HCT116 (cell line): ENCODE results near the gene LAMP5. TPM values are rescaled to one million over a fixed set of nuclear protein-coding genes. Genes with fewer than 3 reads are reported as not detected.

ENCODE experiments used
- ATAC-seq: fragments of 200-7000 bp; cut with Tn5 transposase; 2 replicates; pipeline ENCODE4 v1.9.1; 2020; ENCODE audit warnings: mild to moderate bottlenecking, moderate library complexity
- BruUV-seq: library from RNA; stranded (reverse); fragments of 400-500 nt; replicated peaks from 2 replicates; lab custom pipeline; 2021; lab: Mats Ljungman, UMichigan
- CTCF ChIA-PET: fragments of 300-600 bp; sonication (Branson Sonifier 250); formaldehyde crosslinking; loops from one replicate; lab custom pipeline; 2021; ENCODE audit warnings: antibody characterized with exemption; lab: Charles Lee
- POLR2A ChIA-PET: fragments of 300-600, 350-600 bp; sonication (Branson Sonifier 250); formaldehyde crosslinking; loops from one replicate; lab custom pipeline; 2021; ENCODE audit warnings: antibody characterized with exemption; lab: Charles Lee
- RAD21 ChIA-PET, 2 experiments: fragments of 300-600 bp; sonication (Branson Sonifier 250); formaldehyde crosslinking; loops; one replicate each; lab custom pipeline; 2023; ENCODE audit warnings: low total read pairs in 2 of 2; ENCODE audit not compliant: uncharacterized antibody in 2 of 2, unreplicated experiment in 2 of 2, low non-redundant PET in 1 of 2; lab: Charles Lee
- DNase-seq: peaks from one replicate; pipeline ENCODE4 v3.0.0-alpha.2; 2010; ENCODE audit warnings: low read depth, low spot score
- H2AFZ ChIP-seq: fragments of 200-600 bp; shearing (Covaris generic), sonication (generic); 2 replicates; pipeline ENCODE4 v1.6.1; 2017; ENCODE audit warnings: low read depth, mixed run types, mixed read lengths, antibody characterized with exemption, low read length; ENCODE audit not compliant: poor library complexity, severe bottlenecking
- H3K27ac ChIP-seq: 2 replicates; pipeline ENCODE4 v1.5.1; 2012; ENCODE audit warnings: low read depth, low read length
- H3K27me3 ChIP-seq: fragments of 200-600 bp; sonication (generic); 2 replicates; pipeline ENCODE4 v1.6.1; 2016; ENCODE audit warnings: mixed run types, low read length, mixed read lengths; ENCODE audit not compliant: insufficient read depth
- H3K36me3 ChIP-seq, 2 experiments: fragments of 200-500 bp in 1 of 2; fragments of 200-600 bp in 1 of 2; sonication (Bioruptor generic) in 1 of 2; sonication (generic) in 1 of 2; 2 replicates each; pipeline versions ENCODE4 v1.5.1 to v1.6.1; 2014 to 2016; ENCODE audit warnings: low read length in 2 of 2, inconsistent platforms in 1 of 2, mixed read lengths in 1 of 2, mixed run types in 1 of 2; ENCODE audit not compliant: insufficient read depth in 2 of 2, control insufficient read depth in 1 of 2
- H3K4me1 ChIP-seq, 2 experiments: fragments of 200-600 bp in 1 of 2; sonication (generic) in 1 of 2; 2 replicates each; pipeline versions ENCODE4 v1.5.1 to v1.6.1; 2012 to 2017; ENCODE audit warnings: low read length in 2 of 2, inconsistent platforms in 1 of 2, mild to moderate bottlenecking in 1 of 2, mixed read lengths in 1 of 2, mixed run types in 1 of 2, moderate library complexity in 1 of 2; ENCODE audit not compliant: insufficient read depth in 2 of 2, control insufficient read depth in 1 of 2
- H3K4me2 ChIP-seq: fragments of 200-600 bp; sonication (generic); 2 replicates; pipeline ENCODE4 v1.6.1; 2017; ENCODE audit warnings: mixed run types, low read length, mixed read lengths
- H3K4me3 ChIP-seq, 2 experiments: fragments of 200-600 bp in 1 of 2; sonication (generic) in 1 of 2; replicated peaks in 1 of 2; 2 replicates each; pipeline ENCODE4 v1.5.1; 2011 to 2016; ENCODE audit warnings: low read length in 2 of 2, control low read depth in 1 of 2, low read depth in 1 of 2, mild to moderate bottlenecking in 1 of 2, mixed read lengths in 1 of 2, mixed run types in 1 of 2
- H3K79me2 ChIP-seq: fragments of 200-600 bp; sonication (generic); 2 replicates; pipeline ENCODE4 v1.6.1; 2017; ENCODE audit warnings: mild to moderate bottlenecking, mixed run types, low read length, moderate library complexity, mixed read lengths; ENCODE audit not compliant: insufficient read depth
- H3K9ac ChIP-seq: fragments of 200-600 bp; sonication (generic); 2 replicates; pipeline ENCODE4 v1.6.1; 2016; ENCODE audit warnings: low read length, mixed read lengths
- H3K9me2 ChIP-seq: fragments of 200-600 bp; sonication (generic), shearing (Covaris generic); 2 replicates; pipeline ENCODE4 v1.6.1; 2017; ENCODE audit warnings: mixed run types, mild to moderate bottlenecking, moderate library complexity; ENCODE audit not compliant: insufficient read depth
- H3K9me3 ChIP-seq, 2 experiments: fragments of 200-500 bp in 1 of 2; fragments of 200-600 bp in 1 of 2; sonication (Bioruptor generic) in 1 of 2; sonication (generic) in 1 of 2; 2 replicates each; pipeline ENCODE4 v1.6.1; 2014 to 2017; ENCODE audit warnings: low read length in 2 of 2, mixed read lengths in 2 of 2, inconsistent platforms in 1 of 2, low read depth in 1 of 2, mild to moderate bottlenecking in 1 of 2, mixed run types in 1 of 2, moderate library complexity in 1 of 2; ENCODE audit not compliant: control insufficient read depth in 1 of 2, insufficient read depth in 1 of 2
- H4K20me1 ChIP-seq: fragments of 200-600 bp; sonication (generic), shearing (Covaris generic); 2 replicates; pipeline ENCODE4 v1.6.1; 2017; ENCODE audit warnings: mixed run types, mild to moderate bottlenecking, moderate library complexity; ENCODE audit not compliant: insufficient read depth
- CBX3 ChIP-seq: IDR thresholded peaks from 2 replicates; pipeline ENCODE4 v1.6.1; 2012; ENCODE audit warnings: low read depth
- CEBPB ChIP-seq: IDR thresholded peaks from 2 replicates; pipeline ENCODE4 v1.6.1; 2012; ENCODE audit warnings: low read depth
- EGR1 ChIP-seq: IDR thresholded peaks from 2 replicates; pipeline ENCODE4 v1.6.1; 2012; ENCODE audit warnings: low read depth
- ELF1 ChIP-seq: IDR thresholded peaks from 2 replicates; pipeline ENCODE4 v1.6.1; 2012; ENCODE audit warnings: low read depth, borderline replicate concordance
- EZH2phosphoT487 ChIP-seq: fragments of 200-600 bp; IDR thresholded peaks from 2 replicates; pipeline ENCODE4 v1.6.1; 2018; ENCODE audit warnings: antibody characterized with exemption, borderline replicate concordance
- FOSL1 ChIP-seq: IDR thresholded peaks from 2 replicates; pipeline ENCODE4 v1.6.1; 2012; ENCODE audit warnings: low read depth
- POLR2AphosphoS5 ChIP-seq: IDR thresholded peaks from 2 replicates; pipeline ENCODE4 v1.6.1; 2011; ENCODE audit warnings: mild to moderate bottlenecking, low read depth, low read length, moderate library complexity
- RAD21 ChIP-seq: IDR thresholded peaks from 2 replicates; pipeline ENCODE4 v1.6.1; 2012; ENCODE audit warnings: low read depth, mild to moderate bottlenecking
- REST ChIP-seq: IDR thresholded peaks from 2 replicates; pipeline ENCODE4 v1.6.1; 2012; ENCODE audit warnings: low read depth
- SIN3A ChIP-seq: IDR thresholded peaks from 2 replicates; pipeline ENCODE4 v1.6.1; 2012; ENCODE audit warnings: low read depth
- SP1 ChIP-seq: IDR thresholded peaks from 2 replicates; pipeline ENCODE4 v1.6.1; 2012; ENCODE audit warnings: low read depth
- SRF ChIP-seq: IDR thresholded peaks from 2 replicates; pipeline ENCODE4 v1.6.1; 2012; ENCODE audit warnings: low read depth
- intact Hi-C: fragments of 100-400 bp; cut with micrococcal nuclease; formaldehyde crosslinking; loops from 2 replicates; pipeline ENCODE4 v1.10.0; 2022
- total RNA-seq: library from RNA; stranded (reverse); gene quantifications from one replicate; pipeline ENCODE4 v1.2.1, GENCODE V29; 2021; ENCODE audit not compliant: unreplicated experiment
- TF ChIP-seq, protein P1 (sequence below): IDR thresholded peaks from 2 replicates; pipeline ENCODE4 v1.6.1; 2011; ENCODE audit warnings: mild to moderate bottlenecking, low read length, moderate library complexity; ENCODE audit not compliant: insufficient replicate concordance; ENCODE audit errors: extremely low read depth

The LAMP5 gene
- total RNA-seq, 1 experiment from 2014 or later, result not detected

DNA sequence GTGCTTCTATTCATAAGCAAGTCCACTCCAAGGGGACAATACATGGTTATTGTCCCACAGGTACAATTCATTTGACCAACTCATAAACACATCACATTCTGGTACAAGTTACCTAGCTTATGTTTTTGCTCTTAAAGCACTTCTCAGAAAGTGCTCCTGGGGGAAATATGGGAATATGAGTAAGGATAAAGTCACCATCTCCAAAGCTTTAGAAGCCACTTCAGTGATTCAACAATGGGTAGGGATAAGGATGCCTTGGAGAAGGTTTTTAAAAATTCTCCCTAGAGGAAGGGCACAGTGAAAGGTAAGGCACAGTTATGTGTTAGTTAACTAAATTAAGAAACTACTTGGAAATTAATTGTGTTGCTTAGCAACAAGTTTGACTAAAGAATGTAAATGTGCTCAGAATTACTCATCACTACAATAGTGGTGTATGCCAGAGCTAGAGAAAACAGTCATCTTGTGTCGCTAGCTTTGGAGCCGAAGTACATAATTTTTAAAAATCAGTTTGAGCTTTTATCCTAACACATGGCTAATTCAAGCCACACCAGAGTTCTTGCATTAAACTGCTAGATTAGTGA is 39.5 kb upstream of the LAMP5 start (continued):
- TF ChIP-seq, protein P1, sequence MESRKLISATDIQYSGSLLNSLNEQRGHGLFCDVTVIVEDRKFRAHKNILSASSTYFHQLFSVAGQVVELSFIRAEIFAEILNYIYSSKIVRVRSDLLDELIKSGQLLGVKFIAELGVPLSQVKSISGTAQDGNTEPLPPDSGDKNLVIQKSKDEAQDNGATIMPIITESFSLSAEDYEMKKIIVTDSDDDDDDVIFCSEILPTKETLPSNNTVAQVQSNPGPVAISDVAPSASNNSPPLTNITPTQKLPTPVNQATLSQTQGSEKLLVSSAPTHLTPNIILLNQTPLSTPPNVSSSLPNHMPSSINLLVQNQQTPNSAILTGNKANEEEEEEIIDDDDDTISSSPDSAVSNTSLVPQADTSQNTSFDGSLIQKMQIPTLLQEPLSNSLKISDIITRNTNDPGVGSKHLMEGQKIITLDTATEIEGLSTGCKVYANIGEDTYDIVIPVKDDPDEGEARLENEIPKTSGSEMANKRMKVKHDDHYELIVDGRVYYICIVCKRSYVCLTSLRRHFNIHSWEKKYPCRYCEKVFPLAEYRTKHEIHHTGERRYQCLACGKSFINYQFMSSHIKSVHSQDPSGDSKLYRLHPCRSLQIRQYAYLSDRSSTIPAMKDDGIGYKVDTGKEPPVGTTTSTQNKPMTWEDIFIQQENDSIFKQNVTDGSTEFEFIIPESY, result no peak
- no peak for TF ChIP-seq CBX3

GRCh38 chr20:9475456-9475855 is 38.9 kb upstream of the LAMP5 start:
- no peaks in the 10 kb centered on the region for H3K9me3 ChIP-seq
- no peaks in the 10 kb centered on the region for H3K4me1 ChIP-seq
- H3K9me2 ChIP-seq, result no peaks in the 10 kb centered on the region
- ChIA-PET POLR2A (no interaction called here), CTCF (no interaction called here), RAD21 (no interaction called here)
- no TSS peak for BruUV-seq
- H2AFZ ChIP-seq, result no peak overlapping the region
- no peak overlapping the region for H3K4me2 ChIP-seq
- H3K9ac ChIP-seq, result no peak overlapping the region
- no peak overlapping the region for H3K4me3 ChIP-seq
- H3K27me3 ChIP-seq, result no peaks in the 10 kb centered on the region
- no peak overlapping the region for H3K27ac ChIP-seq
- H4K20me1 ChIP-seq, result no peaks in the 10 kb centered on the region
- intact Hi-C loops, result no loop called here
- H3K36me3 ChIP-seq, result no peaks in the 10 kb centered on the region
- ATAC-seq (no peak), DNase-seq (no peak)
- H3K79me2 ChIP-seq, result no peaks in the 10 kb centered on the region
- TF ChIP-seq ELF1, result no peak
- TF ChIP-seq CEBPB, result no peak
- no peak for TF ChIP-seq SRF
- no peak for TF ChIP-seq RAD21
- no peak for TF ChIP-seq EGR1
- no peak for TF ChIP-seq EZH2phosphoT487
- no peak for TF ChIP-seq POLR2AphosphoS5
- no peak for TF ChIP-seq SIN3A
- no peak for TF ChIP-seq REST
- TF ChIP-seq FOSL1, result no peak
- no peak for TF ChIP-seq SP1
